HG02885 (cell line): ENCODE measurements around the gene SCO1.
"Not testable (repeated sequence)": the region's sequence is repeated elsewhere in the genome, so short reads cannot be mapped to it uniquely, and the experiment has no call there.

ENCODE experiments used
- ATAC-seq: cut with Tn5 transposase; IDR thresholded peaks from one replicate; pipeline ENCODE4 v1.9.1; 2021; ENCODE audit warnings: mild to moderate bottlenecking; ENCODE audit not compliant: unreplicated experiment, poor library complexity

The SCO1 gene

GRCh38 chr17:10697092-10698081, at the start of gene SCO1, which contains the start of gene ADPRM:
TSS of gene SCO1 (minus strand) at chr17:10697533. CDS start at chr17:10697507, 26 bp downstream.
TSS of gene ADPRM (plus strand) at chr17:10697594. CDS start at chr17:10704927, 7,333 bp downstream.
- ATAC-seq: peak; percentile 96

DNA sequence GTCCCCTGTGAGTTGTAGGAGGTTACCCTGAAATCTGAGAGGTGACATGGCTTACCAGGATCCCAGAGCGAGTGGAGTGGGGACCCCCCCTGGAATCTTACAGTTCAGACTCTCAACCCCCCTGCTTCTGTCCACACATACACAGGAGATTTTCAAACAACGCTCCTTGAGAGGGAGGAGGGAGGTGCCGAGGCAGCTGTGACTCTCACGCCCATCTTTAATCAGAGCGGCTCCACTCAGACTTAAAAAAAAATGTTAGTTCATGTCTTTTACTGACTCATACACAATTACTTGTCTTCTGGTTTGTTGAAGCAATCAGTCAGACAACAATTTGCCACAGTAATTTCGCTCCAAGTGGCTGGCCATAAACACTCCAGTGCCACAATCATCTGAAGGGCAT, 47.9 kb upstream of the SCO1 start:
- ATAC-seq: no peak

- ATAC-seq: no peak
These were observed 47.2 kb upstream of the SCO1 start for GRCh38 chr17:10744501-10745000.

GRCh38 chr17:10743316-10744009, 46.1 kb upstream of the SCO1 start:
- ATAC-seq: no peak

- ATAC-seq: no peak
These were observed 45.1 kb upstream of the SCO1 start for GRCh38 chr17:10742431-10742830.

DNA sequence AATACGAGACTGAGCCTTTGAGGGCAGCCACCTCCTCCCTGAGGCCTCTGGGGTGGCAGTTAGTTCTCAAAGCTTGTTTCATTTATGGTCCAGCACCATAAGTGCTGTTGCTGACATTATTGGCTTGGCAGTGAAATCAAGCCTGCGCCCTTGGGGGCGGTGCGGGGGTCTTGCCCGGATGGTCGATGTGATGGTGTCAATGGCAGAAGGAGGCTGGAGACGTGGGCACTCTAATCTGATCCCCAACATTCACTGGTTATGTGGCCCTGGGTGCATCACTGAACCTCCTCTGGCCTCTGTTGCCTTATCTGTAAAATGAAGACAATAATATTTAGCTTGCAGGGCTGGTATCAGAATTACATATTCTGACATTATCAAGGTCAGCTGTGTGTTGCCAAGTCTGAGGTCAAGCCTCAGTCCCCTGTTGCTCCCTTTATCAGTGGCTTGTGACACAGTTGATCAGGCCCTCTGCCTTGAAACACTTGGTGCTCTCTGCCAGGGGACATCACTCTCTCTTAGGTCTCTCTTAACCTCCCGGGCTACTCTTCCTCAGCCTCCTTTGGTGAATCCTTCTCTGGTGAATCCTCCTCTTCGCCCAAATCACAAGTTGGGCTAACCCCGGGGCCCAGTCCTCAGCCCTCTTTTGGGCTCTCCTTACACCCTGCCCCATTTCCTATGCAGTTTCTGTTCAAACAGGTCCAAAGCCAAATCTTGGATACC, 44.2 kb upstream of the SCO1 start:
- no peak for ATAC-seq

GRCh38 chr17:10739386-10739785, 42.1 kb upstream of the SCO1 start:
- ATAC-seq: no peak

- ATAC-seq: no peak
These were observed 41.4 kb upstream of the SCO1 start for GRCh38 chr17:10738521-10739258.

DNA sequence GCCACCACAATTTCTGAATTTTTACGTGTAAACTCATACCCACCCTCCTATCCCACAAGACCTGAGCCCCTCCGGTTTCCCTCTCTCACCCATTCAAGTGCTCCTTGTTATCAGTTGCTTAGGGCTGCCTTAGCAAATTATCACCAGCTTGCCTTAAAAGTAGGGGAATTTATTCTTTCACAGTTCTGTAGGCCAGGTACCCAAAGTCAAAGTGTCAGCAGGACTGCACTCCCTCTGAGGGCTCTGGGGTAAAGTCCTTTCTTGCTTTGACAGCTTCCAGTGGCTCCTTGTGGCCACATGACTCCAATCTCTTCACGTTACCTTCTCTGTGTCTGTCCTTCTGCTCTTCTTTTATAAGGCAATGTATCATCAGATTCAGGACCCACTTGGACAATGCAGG, 40.4 kb upstream of the SCO1 start:
- ATAC-seq: no peak

GRCh38 chr17:10737168-10737622, 39.9 kb upstream of the SCO1 start:
- peak; percentile 41 for ATAC-seq

GRCh38 chr17:10735821-10736220, 38.5 kb upstream of the SCO1 start:
- ATAC-seq: no peak

GRCh38 chr17:10735251-10735650, 37.9 kb upstream of the SCO1 start:
- ATAC-seq: no peak

DNA sequence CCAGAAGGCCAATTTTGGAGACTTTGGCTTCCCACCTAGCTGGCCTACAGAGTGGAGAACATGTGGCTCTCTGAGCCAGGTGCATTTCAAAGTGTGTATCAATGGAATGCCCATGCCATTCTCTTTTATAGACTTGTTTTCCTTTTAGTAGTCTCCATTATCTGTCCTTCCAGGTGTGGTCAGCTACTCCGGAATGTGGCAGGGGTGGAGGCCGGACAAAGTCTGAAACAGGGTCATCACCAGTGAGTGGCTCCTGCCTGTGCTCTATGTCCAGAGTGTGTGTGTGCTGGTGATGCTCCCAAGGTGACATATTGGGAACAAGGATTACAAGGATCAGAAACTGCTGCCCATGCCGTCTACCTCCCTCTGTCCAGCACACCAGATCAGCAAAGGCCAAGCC, 36.3 kb upstream of the SCO1 start:
- no peak for ATAC-seq

DNA sequence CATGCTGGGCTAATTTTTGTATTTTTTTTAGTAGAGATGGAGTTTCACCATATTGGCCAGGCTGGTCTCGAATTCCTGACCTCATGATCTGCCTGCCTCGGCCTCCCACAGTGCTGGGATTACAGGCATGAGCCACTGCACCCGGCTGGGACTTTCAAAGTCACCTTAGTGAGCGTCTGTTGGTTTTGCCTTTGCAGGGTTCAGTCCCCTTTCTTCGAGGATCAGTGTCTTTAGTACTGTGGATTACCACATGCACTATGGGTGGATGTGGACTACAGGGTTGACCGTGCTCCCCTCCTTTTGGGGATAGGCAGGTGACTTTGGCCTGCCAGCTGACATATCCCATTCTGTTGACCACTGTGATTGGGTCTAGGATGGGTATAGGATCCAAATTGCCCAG, 34.8 kb upstream of the SCO1 start:
- not testable (repeated sequence) for ATAC-seq

GRCh38 chr17:10731408-10731879, 34.1 kb upstream of the SCO1 start:
- no peak for ATAC-seq

- not testable (repeated sequence) for ATAC-seq
These were observed 32.9 kb upstream of the SCO1 start for GRCh38 chr17:10730247-10730646.

GRCh38 chr17:10729334-10730193, 32.2 kb upstream of the SCO1 start, which contains the start of gene TMEM220:
TSS of gene TMEM220 (minus strand) at chr17:10730023. CDS start at chr17:10729851, 172 bp downstream.
- peak; percentile 80 for ATAC-seq

- ATAC-seq: no peak
These were observed 31.1 kb upstream of the SCO1 start for GRCh38 chr17:10728331-10728892.
